GM10266 (cell line): Measurements from ENCODE around the gene RFPL2.
"Not testable (repeated sequence)": the region's sequence is repeated elsewhere in the genome, so short reads cannot be mapped to it uniquely, and the experiment has no call there.

Experiments used
- DNase-seq: peaks from one replicate; pipeline ENCODE4 v3.0.0; 2012; ENCODE audit errors: extremely low spot score
- TF ChIP-seq, protein P1 (sequence below): IDR thresholded peaks from 2 replicates; pipeline ENCODE4 v1.5.1; 2012; ENCODE audit warnings: mild to moderate bottlenecking, low read depth; ENCODE audit not compliant: control insufficient read depth, insufficient read depth; ENCODE audit errors: missing control alignments

The RFPL2 gene

DNA sequence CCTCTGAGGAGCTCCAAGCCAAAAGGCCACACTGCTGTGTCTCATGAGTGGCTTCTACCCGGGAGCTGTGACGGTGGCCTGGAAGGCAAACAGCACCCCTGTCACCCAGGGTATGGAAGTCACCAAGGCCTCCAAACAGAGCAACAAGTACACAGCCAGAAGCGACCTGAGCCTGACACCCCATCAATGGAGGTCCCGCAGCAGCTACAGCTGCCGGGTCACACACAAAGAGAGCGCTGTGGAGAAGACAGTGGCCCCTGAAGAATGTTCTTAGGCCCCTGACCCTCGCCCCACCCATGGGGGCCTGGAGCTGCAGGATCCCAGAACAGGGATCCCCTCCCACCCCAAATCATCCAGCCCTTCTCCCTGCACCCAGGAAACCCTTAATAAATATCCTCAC, 4.9 kb downstream of the RFPL2 start:
- DNase-seq: no peak
- TF ChIP-seq, protein P1, sequence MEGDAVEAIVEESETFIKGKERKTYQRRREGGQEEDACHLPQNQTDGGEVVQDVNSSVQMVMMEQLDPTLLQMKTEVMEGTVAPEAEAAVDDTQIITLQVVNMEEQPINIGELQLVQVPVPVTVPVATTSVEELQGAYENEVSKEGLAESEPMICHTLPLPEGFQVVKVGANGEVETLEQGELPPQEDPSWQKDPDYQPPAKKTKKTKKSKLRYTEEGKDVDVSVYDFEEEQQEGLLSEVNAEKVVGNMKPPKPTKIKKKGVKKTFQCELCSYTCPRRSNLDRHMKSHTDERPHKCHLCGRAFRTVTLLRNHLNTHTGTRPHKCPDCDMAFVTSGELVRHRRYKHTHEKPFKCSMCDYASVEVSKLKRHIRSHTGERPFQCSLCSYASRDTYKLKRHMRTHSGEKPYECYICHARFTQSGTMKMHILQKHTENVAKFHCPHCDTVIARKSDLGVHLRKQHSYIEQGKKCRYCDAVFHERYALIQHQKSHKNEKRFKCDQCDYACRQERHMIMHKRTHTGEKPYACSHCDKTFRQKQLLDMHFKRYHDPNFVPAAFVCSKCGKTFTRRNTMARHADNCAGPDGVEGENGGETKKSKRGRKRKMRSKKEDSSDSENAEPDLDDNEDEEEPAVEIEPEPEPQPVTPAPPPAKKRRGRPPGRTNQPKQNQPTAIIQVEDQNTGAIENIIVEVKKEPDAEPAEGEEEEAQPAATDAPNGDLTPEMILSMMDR: no peak

DNA sequence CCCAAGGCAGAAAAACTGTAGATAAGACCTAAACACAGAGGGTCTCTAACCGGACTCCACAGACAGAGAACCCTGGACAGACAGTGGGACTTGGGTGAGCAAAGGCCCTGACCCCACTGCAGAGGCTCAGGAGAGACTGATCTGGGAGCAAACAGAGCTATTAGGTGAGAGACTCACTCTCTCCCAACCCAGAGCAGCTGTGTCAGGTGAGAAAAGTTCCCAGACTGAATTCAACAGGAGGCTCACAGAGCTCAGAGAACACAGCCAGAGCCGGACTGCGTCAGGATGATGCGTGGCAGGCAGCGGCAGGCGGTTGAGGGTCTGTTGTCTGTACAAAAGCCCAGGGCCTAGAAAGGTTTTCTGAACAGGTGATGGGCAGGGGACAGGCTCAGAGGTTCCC, 5.5 kb downstream of the RFPL2 start:
- no peak for DNase-seq
- TF ChIP-seq, protein P1: no peak

DNA sequence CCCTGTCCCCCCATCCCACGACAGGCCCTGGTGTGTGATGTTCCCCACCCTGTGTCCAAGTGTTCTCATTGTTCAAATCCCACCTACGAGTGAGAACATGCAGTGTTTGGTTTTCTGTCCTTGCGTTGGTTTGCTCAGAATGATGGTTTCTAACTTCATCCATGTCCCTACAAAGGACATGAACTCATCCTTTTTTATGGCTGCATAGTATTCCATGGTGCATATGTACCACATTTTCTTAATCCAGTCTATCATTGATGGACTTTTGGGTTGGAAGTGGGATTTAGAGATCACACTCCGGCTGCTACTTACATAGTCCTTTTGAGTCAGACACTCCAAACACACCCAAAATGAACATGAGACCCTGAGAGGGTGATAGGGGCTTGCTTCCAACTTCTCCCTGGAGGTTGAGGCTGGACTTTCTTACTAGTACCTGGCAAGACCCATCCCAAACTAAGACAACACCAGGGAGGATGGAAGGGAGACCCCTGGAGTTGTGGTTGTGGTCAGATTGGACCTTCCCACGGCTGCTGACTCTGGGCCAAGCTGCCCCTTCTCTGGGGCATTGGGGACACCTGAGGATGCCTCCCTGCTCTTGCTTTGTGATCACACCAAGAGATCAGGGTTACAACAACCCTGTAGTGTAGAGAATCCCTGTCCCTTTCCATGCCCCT, 7.2 kb downstream of the RFPL2 start:
- not testable (repeated sequence) for DNase-seq

DNA sequence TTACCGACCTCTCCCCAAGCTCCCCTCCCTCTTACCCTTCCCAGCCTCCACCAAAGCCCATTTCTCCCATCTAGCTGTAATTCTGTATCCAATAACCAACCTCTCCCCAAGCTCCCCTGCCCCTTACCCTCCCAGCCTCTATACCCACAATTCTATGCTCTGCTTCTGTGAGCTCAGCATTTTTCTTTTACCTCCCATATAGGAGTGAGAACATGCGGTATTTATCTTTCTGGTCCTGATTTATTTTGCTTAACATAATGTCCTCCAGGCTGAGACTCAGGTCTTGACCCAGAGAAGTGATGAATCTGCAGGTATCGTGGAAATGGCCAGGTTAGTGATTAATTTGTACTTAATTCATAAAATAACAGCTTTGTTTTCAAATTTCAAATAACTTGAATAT, 9.0 kb downstream of the RFPL2 start:
- DNase-seq: not testable (repeated sequence)

DNA sequence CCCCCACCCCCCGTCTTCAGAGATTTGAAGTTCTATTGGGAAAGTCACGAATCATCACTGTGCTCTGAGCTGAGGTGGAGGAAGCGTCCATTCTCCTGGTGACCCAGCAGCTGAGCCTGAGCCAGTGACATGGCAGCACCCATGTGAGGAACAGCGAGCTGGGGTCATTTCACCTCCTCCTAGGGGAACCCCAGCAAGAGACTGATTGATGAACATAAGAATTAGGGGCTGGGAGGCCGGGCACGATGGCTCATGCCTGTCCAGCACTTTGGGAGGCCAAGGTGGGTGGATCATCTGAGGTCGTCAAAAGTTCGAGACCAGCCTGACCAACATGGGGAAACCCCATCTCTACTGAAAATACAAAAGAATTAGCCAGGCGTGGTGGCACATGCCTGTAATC, 11.5 kb downstream of the RFPL2 start:
- not testable (repeated sequence) for DNase-seq

DNA sequence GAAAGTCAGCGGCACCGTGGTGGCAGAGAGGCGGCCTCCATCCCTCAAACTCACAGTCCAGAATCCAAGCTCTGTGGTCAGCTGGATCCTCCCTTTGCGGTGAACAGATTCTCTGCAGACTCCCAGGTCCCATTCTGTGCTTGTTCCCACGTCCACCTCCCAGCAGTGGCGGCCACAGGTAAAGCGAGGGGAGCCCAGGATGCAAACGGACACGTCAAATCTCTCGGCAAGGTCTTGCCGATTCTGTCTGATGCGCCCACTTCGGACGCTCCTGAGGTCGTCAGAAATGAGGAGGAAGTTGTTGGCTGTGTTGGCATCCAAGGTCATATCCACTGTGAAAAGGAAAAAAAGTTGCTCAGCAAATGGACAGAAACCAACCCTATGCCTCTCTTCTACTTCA, 13.9 kb downstream of the RFPL2 start:
- DNase-seq: not testable (repeated sequence)

DNA sequence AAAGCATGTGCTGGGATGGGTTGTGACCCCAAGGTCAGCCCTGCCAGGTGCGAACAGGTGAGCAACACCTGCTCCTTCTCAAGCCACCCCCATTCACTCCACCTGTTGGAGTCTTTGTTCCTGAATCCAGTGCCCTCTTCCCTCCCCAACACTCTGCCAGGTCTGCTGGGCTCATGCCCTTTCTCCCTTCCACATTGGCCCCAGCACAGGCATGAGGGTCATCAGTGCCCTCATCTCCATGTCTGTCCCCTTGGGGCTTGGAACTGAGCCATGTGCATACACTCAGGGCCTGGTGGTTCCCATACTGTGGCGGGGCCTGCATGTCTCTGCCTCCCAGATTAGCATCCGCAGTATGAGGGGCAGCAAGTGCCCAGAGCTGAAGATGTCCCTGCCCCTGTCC, 19.1 kb downstream of the RFPL2 start:
- TF ChIP-seq, protein P1: no peak
- DNase-seq: no peak

DNA sequence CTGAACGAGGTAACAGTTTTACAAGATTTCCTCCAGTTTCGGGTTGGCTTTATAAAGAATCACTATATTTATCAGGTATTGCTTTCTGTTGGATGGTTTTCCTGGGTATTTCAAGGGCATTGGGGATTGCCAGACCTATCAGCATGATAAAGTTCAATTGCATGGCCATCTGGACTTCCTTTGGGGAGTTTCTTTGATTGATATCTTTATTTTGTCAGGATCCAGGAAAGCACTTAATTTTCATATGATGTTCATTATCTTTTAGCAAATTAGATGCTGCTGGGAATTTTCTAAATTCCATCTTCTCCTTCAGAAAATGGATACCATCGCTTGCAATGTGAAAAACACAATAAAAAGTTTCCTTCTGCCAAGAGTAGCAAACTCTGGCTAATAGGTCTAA, 21.2 kb downstream of the RFPL2 start:
- no peak for DNase-seq
- TF ChIP-seq, protein P1: no peak

DNA sequence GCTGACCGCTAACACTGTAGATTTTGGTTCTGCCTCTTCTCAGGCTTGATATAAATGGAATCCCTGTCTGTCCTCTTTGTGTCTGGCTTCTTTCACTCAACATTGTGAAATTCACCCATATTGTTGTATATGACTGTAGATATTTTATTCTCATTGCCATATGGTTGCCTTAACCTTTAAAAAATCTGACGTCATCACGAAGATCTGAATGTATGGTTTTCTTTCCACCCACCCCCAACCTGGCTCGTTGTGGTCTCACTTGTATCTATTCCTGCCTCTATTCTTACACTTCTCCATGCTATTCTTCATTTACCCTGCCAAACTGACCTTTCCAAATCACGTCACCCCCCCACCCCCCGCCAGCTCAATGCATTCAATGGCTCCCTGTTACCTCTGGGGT, 23.8 kb downstream of the RFPL2 start:
- TF ChIP-seq, protein P1: no peak
- DNase-seq: no peak
